ENCODE measurements around the gene HDAC9.

Gene HDAC9

DNA sequence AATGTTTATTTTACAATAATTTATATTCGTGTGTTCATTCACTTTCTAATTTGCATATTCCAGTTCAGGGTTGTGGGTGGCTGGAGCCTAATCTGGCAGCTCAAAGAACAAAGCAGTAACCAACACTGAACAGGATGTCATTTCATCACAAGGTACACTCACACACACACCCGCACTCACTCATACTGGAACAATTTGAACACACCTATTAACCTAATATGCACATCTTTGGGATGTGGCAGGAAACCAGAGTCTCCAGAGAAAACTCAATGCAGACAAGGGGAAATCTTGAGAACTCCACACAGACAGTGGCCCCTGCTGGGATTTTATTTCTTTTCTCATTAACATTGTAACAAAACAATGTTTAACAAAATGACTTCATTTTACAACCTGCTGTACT, 524.5 kb downstream of the HDAC9 start:
- no peak for DNase-seq
- no peaks in the 10 kb centered on the region for H3K27me3 ChIP-seq (ENCODE audit: control insufficient read depth in 1 of 2, insufficient read depth in 1 of 2, low read length in 2 of 2)
- no peak overlapping the region for H3K4ac ChIP-seq (ENCODE audit: low read depth in 1 of 2, low read length in 2 of 2)

DNA sequence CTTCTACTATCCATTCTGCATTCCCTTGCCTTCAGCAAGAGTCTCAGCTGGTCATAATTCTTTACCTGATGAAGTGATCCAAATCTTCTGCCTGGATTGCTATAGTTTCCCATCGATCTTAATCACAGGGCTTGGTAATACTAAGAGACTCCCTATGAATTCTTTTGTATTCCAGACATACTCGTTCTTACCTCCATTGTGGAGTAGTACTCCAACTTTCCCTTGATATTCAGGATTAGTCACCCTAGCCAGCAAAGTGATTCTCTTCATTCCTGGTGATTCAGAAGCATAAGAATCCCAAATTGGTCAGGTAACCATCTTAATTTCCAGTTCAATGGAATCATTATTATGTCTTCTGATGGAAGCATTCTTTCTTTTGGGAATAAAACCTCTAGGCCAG, 525.2 kb downstream of the HDAC9 start:
- H3K4ac ChIP-seq (ENCODE audit: low read depth in 1 of 2, low read length in 2 of 2), result no peak overlapping the region
- H3K23ac ChIP-seq (ENCODE audit: low read length in 2 of 2), result no peak overlapping the region
- H2BK15ac ChIP-seq (ENCODE audit: low read depth, poor library complexity, severe bottlenecking), result no peak overlapping the region
- H3K18ac ChIP-seq (ENCODE audit: low read depth in 1 of 2, low read length in 2 of 2), result no peak overlapping the region
- no peaks in the 10 kb centered on the region for H3K79me1 ChIP-seq (replicated peaks; ENCODE audit: low read length, poor library complexity, severe bottlenecking)
- peaks cover 23% of the 10 kb centered on the region for H3K9me3 ChIP-seq (ENCODE audit: control insufficient read depth, low read length)
- no peak overlapping the region for H3K9ac ChIP-seq (ENCODE audit: low read length)
- no peak overlapping the region for H2BK5ac ChIP-seq (ENCODE audit: low read depth, low read length, poor library complexity, severe bottlenecking)
- no peak overlapping the region for H3K27ac ChIP-seq (ENCODE audit: low read length, poor library complexity, severe bottlenecking)
- H3K4me2 ChIP-seq (ENCODE audit: low read length, poor library complexity, severe bottlenecking), result no peak overlapping the region
- no peak for DNase-seq
- no peak overlapping the region for H3K4me3 ChIP-seq (ENCODE audit: insufficient read depth in 1 of 2, low read depth in 1 of 2, low read length in 2 of 2)
- H3K14ac ChIP-seq (ENCODE audit: low read length in 2 of 2), result no peak overlapping the region
- H4K8ac ChIP-seq (ENCODE audit: low read length), result no peak overlapping the region
- no peak overlapping the region for H4K91ac ChIP-seq (ENCODE audit: low read length)
- H2BK120ac ChIP-seq (ENCODE audit: low read depth, low read length), result no peak overlapping the region
- H3K36me3 ChIP-seq (ENCODE audit: control insufficient read depth in 1 of 2, insufficient read depth in 2 of 2, low read depth in 1 of 2, low read length in 2 of 2), result peaks cover 0 to 21% of the 10 kb centered on the region in 2 experiments
- H3K4me1 ChIP-seq (ENCODE audit: control insufficient read depth, insufficient read depth, low read depth, low read length), result peaks cover 2% of the 10 kb centered on the region
- 70% methylated on average over 2 of the region's 2 CpGs for WGBS
- H2BK12ac ChIP-seq (ENCODE audit: low read length in 2 of 2), result no peak overlapping the region
- no peak overlapping the region for H2AK5ac ChIP-seq (ENCODE audit: low read length, severe bottlenecking)
- H3K27me3 ChIP-seq (ENCODE audit: control insufficient read depth in 1 of 2, insufficient read depth in 1 of 2, low read length in 2 of 2), result no peaks in the 10 kb centered on the region
- no peak overlapping the region for H2AFZ ChIP-seq (ENCODE audit: low read depth, low read length)

More for the DNA sequence above, 524.5 kb downstream of the HDAC9 start:
- Histone ChIP-seq H3K79me1 (replicated peaks; ENCODE audit: low read length, poor library complexity, severe bottlenecking) (no peaks in the 10 kb centered on the region), H3K4me3 (ENCODE audit: insufficient read depth in 1 of 2, low read depth in 1 of 2, low read length in 2 of 2) (no peak overlapping the region), H2BK120ac (ENCODE audit: low read depth, low read length) (no peak overlapping the region), H2BK12ac (ENCODE audit: low read length in 2 of 2) (no peak overlapping the region), H3K9ac (ENCODE audit: low read length) (no peak overlapping the region), H2BK15ac (ENCODE audit: low read depth, poor library complexity, severe bottlenecking) (no peak overlapping the region), H2AK5ac (ENCODE audit: low read length, severe bottlenecking) (no peak overlapping the region), H3K9me3 (ENCODE audit: control insufficient read depth, low read length) (peaks cover 26% of the 10 kb centered on the region), H4K8ac (ENCODE audit: low read length) (no peak overlapping the region), H3K36me3 (ENCODE audit: control insufficient read depth in 1 of 2, insufficient read depth in 2 of 2, low read depth in 1 of 2, low read length in 2 of 2) (peaks cover 0 to 21% of the 10 kb centered on the region in 2 experiments), H3K4me1 (ENCODE audit: control insufficient read depth, insufficient read depth, low read depth, low read length) (peaks cover 2% of the 10 kb centered on the region), H3K14ac (ENCODE audit: low read length in 2 of 2) (no peak overlapping the region), H2AFZ (ENCODE audit: low read depth, low read length) (no peak overlapping the region), H3K23ac (ENCODE audit: low read length in 2 of 2) (no peak overlapping the region), H3K27ac (ENCODE audit: low read length, poor library complexity, severe bottlenecking) (no peak overlapping the region), H4K91ac (ENCODE audit: low read length) (no peak overlapping the region), H3K4me2 (ENCODE audit: low read length, poor library complexity, severe bottlenecking) (no peak overlapping the region), H3K18ac (ENCODE audit: low read depth in 1 of 2, low read length in 2 of 2) (no peak overlapping the region), H2BK5ac (ENCODE audit: low read depth, low read length, poor library complexity, severe bottlenecking) (no peak overlapping the region)
- WGBS, result 94% methylated on average over 2 of the region's 2 CpGs

DNA sequence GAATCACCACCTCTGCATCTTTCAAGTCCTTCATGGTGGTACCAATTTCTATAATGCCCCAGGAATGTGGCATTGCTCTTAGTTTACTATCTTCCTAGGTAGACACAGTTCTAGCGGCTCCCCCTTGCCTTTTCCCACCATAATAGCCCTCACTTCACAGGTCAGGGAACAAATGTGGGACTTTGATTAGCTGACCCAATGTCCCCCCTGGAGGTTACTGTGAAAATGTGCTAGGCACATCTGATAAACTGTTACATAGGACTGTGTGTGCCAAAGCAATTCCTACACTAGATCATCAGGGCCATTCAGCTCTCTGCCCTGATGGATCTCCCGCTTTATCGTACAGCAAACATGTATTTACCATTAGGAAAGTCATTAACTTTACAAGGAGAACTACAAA, 527.9 kb downstream of the HDAC9 start:
- Histone ChIP-seq H3K79me1 (replicated peaks; ENCODE audit: low read length, poor library complexity, severe bottlenecking) (no peaks in the 10 kb centered on the region), H3K4ac (ENCODE audit: low read depth in 1 of 2, low read length in 2 of 2) (no peak overlapping the region), H3K4me3 (ENCODE audit: insufficient read depth in 1 of 2, low read depth in 1 of 2, low read length in 2 of 2) (no peak overlapping the region), H2AK5ac (ENCODE audit: low read length, severe bottlenecking) (peak overlapping the region; percentile 76), H3K36me3 (ENCODE audit: control insufficient read depth in 1 of 2, insufficient read depth in 2 of 2, low read depth in 1 of 2, low read length in 2 of 2) (peaks cover 0 to 10% of the 10 kb centered on the region in 2 experiments), H3K9me3 (ENCODE audit: control insufficient read depth, low read length) (no peaks in the 10 kb centered on the region), H3K18ac (ENCODE audit: low read depth in 1 of 2, low read length in 2 of 2) (no peak overlapping the region), H3K23ac (ENCODE audit: low read length in 2 of 2) (no peak overlapping the region), H3K14ac (ENCODE audit: low read length in 2 of 2) (no peak overlapping the region), H3K9ac (ENCODE audit: low read length) (no peak overlapping the region), H2BK120ac (ENCODE audit: low read depth, low read length) (no peak overlapping the region), H3K4me1 (ENCODE audit: control insufficient read depth, insufficient read depth, low read depth, low read length) (peaks cover 2% of the 10 kb centered on the region), H2BK5ac (ENCODE audit: low read depth, low read length, poor library complexity, severe bottlenecking) (no peak overlapping the region), H3K27ac (ENCODE audit: low read length, poor library complexity, severe bottlenecking) (no peak overlapping the region), H3K4me2 (ENCODE audit: low read length, poor library complexity, severe bottlenecking) (no peak overlapping the region), H3K27me3 (ENCODE audit: control insufficient read depth in 1 of 2, insufficient read depth in 1 of 2, low read length in 2 of 2) (no peaks in the 10 kb centered on the region), H2AFZ (ENCODE audit: low read depth, low read length) (no peak overlapping the region), H4K8ac (ENCODE audit: low read length) (no peak overlapping the region), H4K91ac (ENCODE audit: low read length) (no peak overlapping the region), H2BK15ac (ENCODE audit: low read depth, poor library complexity, severe bottlenecking) (no peak overlapping the region), H2BK12ac (ENCODE audit: low read length in 2 of 2) (no peak overlapping the region)
- no peak for DNase-seq
- 100% methylated on average over 2 of the region's 3 CpGs for WGBS

DNA sequence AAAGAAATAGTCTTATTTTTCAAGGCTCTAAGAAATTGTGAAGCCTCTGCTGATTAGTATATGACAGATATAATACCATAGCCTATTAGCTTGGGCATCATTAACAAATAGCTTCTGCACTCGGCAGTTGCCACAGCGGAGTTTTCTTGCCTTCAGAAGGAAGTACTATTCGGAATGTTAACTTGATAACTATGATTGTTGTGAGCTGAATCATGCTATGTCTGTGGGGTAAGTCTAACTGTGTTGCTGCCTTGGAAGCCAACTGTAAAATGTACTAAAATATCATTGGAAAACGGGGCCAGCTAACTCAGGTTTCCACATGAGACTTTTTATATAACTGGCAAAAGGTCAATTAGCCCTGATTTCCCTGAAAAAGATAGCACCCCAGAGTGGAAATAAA, 528.7 kb downstream of the HDAC9 start:
- H4K8ac ChIP-seq (ENCODE audit: low read length), result no peak overlapping the region
- no peaks in the 10 kb centered on the region for H3K27me3 ChIP-seq (ENCODE audit: control insufficient read depth in 1 of 2, insufficient read depth in 1 of 2, low read length in 2 of 2)
- H3K9ac ChIP-seq (ENCODE audit: low read length), result no peak overlapping the region
- H4K91ac ChIP-seq (ENCODE audit: low read length), result no peak overlapping the region
- H2BK120ac ChIP-seq (ENCODE audit: low read depth, low read length), result no peak overlapping the region
- H2BK15ac ChIP-seq (ENCODE audit: low read depth, poor library complexity, severe bottlenecking), result no peak overlapping the region
- no peak overlapping the region for H3K4ac ChIP-seq (ENCODE audit: low read depth in 1 of 2, low read length in 2 of 2)
- H2AK5ac ChIP-seq (ENCODE audit: low read length, severe bottlenecking), result no peak overlapping the region
- H3K4me1 ChIP-seq (ENCODE audit: control insufficient read depth, insufficient read depth, low read depth, low read length), result peaks cover 2% of the 10 kb centered on the region
- peaks cover 0 to 5% of the 10 kb centered on the region in 2 experiments for H3K36me3 ChIP-seq (ENCODE audit: control insufficient read depth in 1 of 2, insufficient read depth in 2 of 2, low read depth in 1 of 2, low read length in 2 of 2)
- H3K4me3 ChIP-seq (ENCODE audit: insufficient read depth in 1 of 2, low read depth in 1 of 2, low read length in 2 of 2), result no peak overlapping the region
- H2BK12ac ChIP-seq (ENCODE audit: low read length in 2 of 2), result no peak overlapping the region
- no peak overlapping the region for H2AFZ ChIP-seq (ENCODE audit: low read depth, low read length)
- WGBS, result 85% methylated on average over 4 of the region's 4 CpGs
- no peak overlapping the region for H3K4me2 ChIP-seq (ENCODE audit: low read length, poor library complexity, severe bottlenecking)
- no peaks in the 10 kb centered on the region for H3K9me3 ChIP-seq (ENCODE audit: control insufficient read depth, low read length)
- peak overlapping the region; percentile 60 for H3K27ac ChIP-seq (ENCODE audit: low read length, poor library complexity, severe bottlenecking)
- H3K79me1 ChIP-seq (replicated peaks; ENCODE audit: low read length, poor library complexity, severe bottlenecking), result no peaks in the 10 kb centered on the region
- H3K18ac ChIP-seq (ENCODE audit: low read depth in 1 of 2, low read length in 2 of 2), result no peak overlapping the region
- H2BK5ac ChIP-seq (ENCODE audit: low read depth, low read length, poor library complexity, severe bottlenecking), result no peak overlapping the region
- no peak overlapping the region for H3K23ac ChIP-seq (ENCODE audit: low read length in 2 of 2)
- H3K14ac ChIP-seq (ENCODE audit: low read length in 2 of 2), result no peak overlapping the region
- peak; percentile 7 for DNase-seq
